ENCODE results near the gene CLK3. TPM values are rescaled to one million over a fixed set of nuclear protein-coding genes. Genes with fewer than 3 reads are reported as not detected.
"Not testable (repeated sequence)": the region's sequence is repeated elsewhere in the genome, so short reads cannot be mapped to it uniquely, and the experiment has no call there.

CLK3 gene
- total RNA-seq, 1 donor from 2014 or later: 122 TPM

DNA sequence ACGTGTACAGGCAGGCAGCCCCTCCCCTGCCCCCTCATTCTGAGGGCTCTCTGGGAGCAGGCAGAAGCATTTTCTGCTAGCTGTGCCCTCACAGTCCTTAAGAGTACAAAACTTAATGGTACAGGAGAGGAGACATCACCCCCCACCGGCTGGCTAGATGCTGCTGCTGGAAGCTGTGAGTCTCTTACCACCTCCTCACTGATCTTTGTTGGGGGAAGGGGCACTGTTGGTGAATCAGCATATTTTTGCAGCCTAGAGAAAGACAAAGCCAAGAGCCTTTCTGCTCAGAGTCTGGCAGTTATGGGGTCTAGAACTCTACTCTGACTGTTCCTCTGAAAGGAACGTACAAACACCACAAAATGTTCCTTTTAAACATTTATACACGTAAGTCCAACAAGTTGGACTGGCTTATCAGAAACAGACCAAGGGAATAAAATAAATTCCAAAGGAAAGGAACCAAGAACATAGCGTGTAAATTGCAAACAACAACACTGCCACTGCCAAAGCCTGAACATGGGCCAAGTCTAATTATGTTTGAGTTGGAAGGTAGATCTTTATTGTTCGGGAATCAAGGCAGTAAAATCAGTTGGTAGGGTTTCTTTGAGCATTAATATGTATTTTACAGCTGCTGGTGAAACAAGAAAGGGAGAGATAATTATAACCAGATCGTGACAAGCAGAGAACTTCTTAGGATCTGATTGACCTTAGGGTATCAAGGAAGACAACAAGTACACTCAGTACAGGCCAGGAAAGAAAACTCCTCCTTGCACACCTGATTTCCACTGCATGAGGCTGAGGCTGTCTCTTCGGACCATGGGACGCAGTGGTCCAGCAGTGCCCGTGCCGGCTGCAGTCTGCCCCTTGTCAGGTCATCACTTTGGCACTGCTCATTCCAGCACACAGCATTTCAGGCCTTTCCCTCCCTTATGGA lies 27.4 kb downstream of the CLK3 start:
- H3K27ac Mint-ChIP-seq: no peak overlapping the region
- no peaks in the 10 kb centered on the region for H3K9me3 Mint-ChIP-seq
- H3K36me3 Mint-ChIP-seq (ENCODE audit: low read depth): peaks cover 26% of the 10 kb centered on the region
- intact Hi-C loops (cut with micrococcal nuclease): no loop called here
- no peak for DNase-seq (ENCODE audit: low spot score)
- peaks cover 10% of the 10 kb centered on the region for H3K4me1 Mint-ChIP-seq (ENCODE audit: low read depth)
- H3K27me3 Mint-ChIP-seq (ENCODE audit: low read depth): no peaks in the 10 kb centered on the region
- no peak overlapping the region for H3K4me3 Mint-ChIP-seq (ENCODE audit: low read depth)

DNA sequence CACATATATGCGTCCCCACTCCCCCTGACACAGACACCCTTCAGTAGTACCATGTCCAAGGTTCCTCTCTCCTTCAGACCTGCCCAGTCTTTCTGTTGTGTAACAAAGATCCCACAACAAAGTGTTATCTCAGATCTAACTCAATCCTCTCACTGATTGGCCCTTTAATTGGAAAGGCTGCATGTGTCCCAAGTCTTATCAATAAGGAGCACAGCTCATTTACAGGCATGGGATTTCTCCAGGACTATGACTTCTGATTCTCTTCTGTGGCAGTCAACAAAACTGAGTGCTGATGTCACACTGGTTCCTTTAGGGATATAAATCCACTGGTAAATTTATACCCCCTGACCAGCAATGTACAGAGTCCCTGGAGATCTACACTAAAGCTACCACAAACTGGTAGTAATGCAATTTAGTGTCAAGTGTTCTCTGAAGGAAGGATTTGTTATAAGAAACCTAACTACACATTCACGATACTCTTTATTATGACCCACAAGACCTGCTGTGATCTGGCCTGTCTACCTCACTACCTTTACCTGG lies 28.1 kb downstream of the CLK3 start:
- Mint-ChIP-seq H3K36me3 (ENCODE audit: low read depth) (peaks cover 23% of the 10 kb centered on the region), H3K9me3 (no peaks in the 10 kb centered on the region), H3K27ac (no peak overlapping the region), H3K4me3 (ENCODE audit: low read depth) (no peak overlapping the region), H3K27me3 (ENCODE audit: low read depth) (no peaks in the 10 kb centered on the region), H3K4me1 (ENCODE audit: low read depth) (peaks cover 10% of the 10 kb centered on the region)
- no peak for DNase-seq (ENCODE audit: low spot score)
- intact Hi-C loops (cut with micrococcal nuclease): no loop called here

DNA sequence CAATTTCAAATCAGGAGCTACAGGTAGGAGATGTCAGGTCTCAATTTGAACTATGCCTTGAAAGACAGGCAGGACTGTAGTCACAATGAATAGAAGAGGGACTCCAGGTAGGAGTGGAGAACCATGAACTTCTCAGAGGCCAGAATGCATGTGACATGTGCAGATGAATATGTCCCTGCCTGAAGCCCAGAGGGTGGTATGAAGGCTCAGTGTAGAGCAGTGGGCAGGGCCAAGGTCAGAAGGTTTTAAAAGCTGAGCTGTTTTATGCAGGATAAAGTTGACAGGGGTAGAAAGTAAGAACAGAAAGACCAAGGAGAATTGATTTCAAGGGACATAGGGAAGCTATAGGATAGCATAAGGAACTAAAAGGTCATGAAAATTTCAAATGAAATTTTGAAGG lies 30.8 kb downstream of the CLK3 start:
- no peak for DNase-seq (ENCODE audit: low spot score)
- no peak overlapping the region for H3K27ac Mint-ChIP-seq
- H3K9me3 Mint-ChIP-seq: no peaks in the 10 kb centered on the region
- H3K4me3 Mint-ChIP-seq (ENCODE audit: low read depth): no peak overlapping the region
- H3K36me3 Mint-ChIP-seq (ENCODE audit: low read depth): peaks cover 11% of the 10 kb centered on the region
- H3K27me3 Mint-ChIP-seq (ENCODE audit: low read depth): no peaks in the 10 kb centered on the region
- H3K4me1 Mint-ChIP-seq (ENCODE audit: low read depth): peaks cover 7% of the 10 kb centered on the region
- intact Hi-C loops (cut with micrococcal nuclease): no loop called here

DNA sequence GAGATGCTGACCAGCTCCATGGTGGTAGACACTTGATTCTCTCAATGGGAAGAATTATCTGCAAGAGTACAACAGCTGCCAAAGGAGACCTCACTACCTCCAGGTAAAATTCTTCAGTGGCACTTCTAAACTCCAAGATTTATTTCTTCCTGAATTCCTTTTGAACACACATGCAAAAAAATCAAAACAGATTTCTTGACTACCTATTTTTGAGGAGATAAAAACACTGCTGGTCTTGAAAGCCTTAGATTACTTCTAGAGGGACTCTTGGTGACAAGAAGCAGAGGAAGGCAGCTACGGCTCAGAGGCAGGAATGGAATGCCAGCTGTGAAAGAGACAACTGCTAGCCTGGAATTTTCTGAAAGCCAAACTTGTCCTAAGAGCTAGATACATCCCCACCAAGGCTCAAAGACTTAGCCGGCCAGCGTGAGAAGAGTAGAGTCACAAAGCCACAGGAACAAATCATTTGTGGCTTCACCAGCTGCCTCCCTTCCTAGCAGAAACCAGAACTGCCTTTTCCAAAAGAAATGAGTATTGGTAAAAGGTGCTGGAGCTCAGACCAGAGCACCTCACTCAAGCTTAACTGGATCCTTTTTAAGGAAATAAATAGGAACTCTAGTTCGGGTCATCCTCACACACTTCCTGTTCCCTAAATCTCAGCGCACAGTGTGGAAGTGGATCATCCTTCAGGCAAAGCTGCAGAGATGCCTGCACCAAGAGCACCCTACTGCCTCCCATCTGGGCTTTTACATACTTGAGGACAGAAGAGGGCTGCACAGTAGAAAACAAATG lies 32.6 kb downstream of the CLK3 start:
- Mint-ChIP-seq H3K4me1 (ENCODE audit: low read depth) (no peaks in the 10 kb centered on the region), H3K9me3 (no peaks in the 10 kb centered on the region), H3K36me3 (ENCODE audit: low read depth) (peaks cover 13% of the 10 kb centered on the region), H3K27ac (no peak overlapping the region), H3K4me3 (ENCODE audit: low read depth) (no peak overlapping the region), H3K27me3 (ENCODE audit: low read depth) (no peaks in the 10 kb centered on the region)
- no peak for DNase-seq (ENCODE audit: low spot score)
- intact Hi-C loops (cut with micrococcal nuclease): no loop called here

DNA sequence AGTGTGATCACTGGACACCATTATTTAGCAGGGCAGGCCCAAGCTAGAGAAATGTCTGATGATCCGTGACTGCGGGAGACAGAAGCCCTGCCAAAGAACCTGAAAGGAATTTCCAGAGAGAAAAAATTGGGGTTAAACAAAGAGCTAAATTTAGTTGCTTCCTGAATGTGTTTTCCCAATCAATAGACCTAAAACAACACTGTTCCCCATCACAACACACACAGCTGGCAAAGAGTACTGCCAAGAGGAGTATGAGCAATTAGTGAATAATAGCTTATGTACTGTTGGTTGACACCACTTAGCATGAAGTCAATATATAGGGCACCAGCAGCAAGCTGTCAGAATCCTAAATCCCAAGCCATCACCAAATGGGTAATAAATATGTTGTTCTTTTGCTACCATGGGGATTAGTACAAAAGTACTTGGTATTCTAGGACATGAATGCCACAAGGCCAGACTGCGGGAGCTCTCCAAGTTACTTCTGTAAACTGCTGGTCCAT lies 35.7 kb downstream of the CLK3 start:
- H3K4me1 Mint-ChIP-seq (ENCODE audit: low read depth): peaks cover 15% of the 10 kb centered on the region
- intact Hi-C loops (cut with micrococcal nuclease): no loop called here
- H3K27me3 Mint-ChIP-seq (ENCODE audit: low read depth): no peaks in the 10 kb centered on the region
- no peak overlapping the region for H3K4me3 Mint-ChIP-seq (ENCODE audit: low read depth)
- no peak overlapping the region for H3K27ac Mint-ChIP-seq
- no peaks in the 10 kb centered on the region for H3K9me3 Mint-ChIP-seq
- DNase-seq (ENCODE audit: low spot score): no peak
- peaks cover 23% of the 10 kb centered on the region for H3K36me3 Mint-ChIP-seq (ENCODE audit: low read depth)

DNA sequence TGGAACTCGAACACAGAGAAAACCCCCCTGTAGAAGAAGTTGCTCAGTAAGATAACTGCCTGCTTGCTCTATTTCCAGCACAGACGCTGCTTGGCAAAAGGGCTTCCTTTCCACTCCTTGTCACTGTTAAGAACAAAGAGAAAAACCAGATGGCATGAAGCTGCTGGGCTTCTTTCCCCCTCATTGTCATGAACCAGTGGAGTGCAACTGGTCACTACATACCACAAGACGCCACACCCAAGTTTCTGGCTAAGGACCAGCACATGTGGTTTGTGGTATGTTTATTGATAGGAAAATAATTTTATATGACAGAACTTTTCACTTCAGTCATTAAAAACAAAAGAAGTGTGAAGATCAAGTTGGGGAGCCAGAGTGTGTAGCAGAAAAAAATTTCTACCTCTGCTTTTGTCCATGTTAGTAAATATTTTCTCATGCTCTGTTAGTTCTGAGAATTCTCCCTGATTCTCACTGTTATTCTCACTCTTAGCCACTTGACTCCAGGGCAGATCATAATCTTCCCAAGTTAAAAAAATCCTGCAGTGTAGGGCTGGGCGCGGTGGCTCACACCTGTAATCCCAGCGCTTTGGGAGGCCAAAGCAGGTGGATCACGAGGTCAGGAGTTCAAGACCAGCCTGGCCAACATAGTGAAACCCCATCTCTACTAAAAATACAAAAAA lies 37.9 kb downstream of the CLK3 start:
- no peak overlapping the region for H3K27ac Mint-ChIP-seq
- DNase-seq (ENCODE audit: low spot score): no peak

DNA sequence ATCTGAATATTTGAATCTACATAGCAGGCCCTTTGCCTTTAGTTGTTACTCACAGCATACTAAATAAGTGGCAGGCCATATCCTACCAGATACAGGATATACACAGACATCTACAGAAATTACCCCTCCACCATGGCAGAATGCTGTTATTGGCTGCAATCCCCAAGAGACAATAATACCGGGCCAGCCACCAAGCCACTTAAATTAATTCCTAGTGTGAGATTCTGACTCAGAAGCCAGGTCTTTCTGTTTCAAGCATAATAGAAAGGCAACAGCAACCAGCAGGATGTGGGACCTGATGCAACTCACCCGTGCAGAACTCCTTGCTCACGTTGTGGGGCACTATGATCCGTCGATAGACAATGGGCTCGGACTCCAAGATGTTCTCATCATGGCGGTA lies 39.8 kb downstream of the CLK3 start:
- no peak for DNase-seq (ENCODE audit: low spot score)
- H3K27me3 Mint-ChIP-seq (ENCODE audit: low read depth): no peaks in the 10 kb centered on the region
- H3K9me3 Mint-ChIP-seq: no peaks in the 10 kb centered on the region
- peaks cover 20% of the 10 kb centered on the region for H3K36me3 Mint-ChIP-seq (ENCODE audit: low read depth)
- intact Hi-C loops (cut with micrococcal nuclease): loop anchor here (5.0 kb wide), 1 partner anchor 42 kb away; the partner anchor contains the start of gene EDC3
- H3K27ac Mint-ChIP-seq: peak overlapping the region; percentile 63
- no peak overlapping the region for H3K4me3 Mint-ChIP-seq (ENCODE audit: low read depth)
- H3K4me1 Mint-ChIP-seq (ENCODE audit: low read depth): peaks cover 35% of the 10 kb centered on the region

More for the DNA sequence above, 37.9 kb downstream of the CLK3 start:
- no peak overlapping the region for H3K4me3 Mint-ChIP-seq (ENCODE audit: low read depth)
- H3K27me3 Mint-ChIP-seq (ENCODE audit: low read depth): no peaks in the 10 kb centered on the region
- intact Hi-C loops (cut with micrococcal nuclease): no loop called here
- H3K36me3 Mint-ChIP-seq (ENCODE audit: low read depth): peaks cover 22% of the 10 kb centered on the region
- H3K9me3 Mint-ChIP-seq: no peaks in the 10 kb centered on the region
- peaks cover 35% of the 10 kb centered on the region for H3K4me1 Mint-ChIP-seq (ENCODE audit: low read depth)

DNA sequence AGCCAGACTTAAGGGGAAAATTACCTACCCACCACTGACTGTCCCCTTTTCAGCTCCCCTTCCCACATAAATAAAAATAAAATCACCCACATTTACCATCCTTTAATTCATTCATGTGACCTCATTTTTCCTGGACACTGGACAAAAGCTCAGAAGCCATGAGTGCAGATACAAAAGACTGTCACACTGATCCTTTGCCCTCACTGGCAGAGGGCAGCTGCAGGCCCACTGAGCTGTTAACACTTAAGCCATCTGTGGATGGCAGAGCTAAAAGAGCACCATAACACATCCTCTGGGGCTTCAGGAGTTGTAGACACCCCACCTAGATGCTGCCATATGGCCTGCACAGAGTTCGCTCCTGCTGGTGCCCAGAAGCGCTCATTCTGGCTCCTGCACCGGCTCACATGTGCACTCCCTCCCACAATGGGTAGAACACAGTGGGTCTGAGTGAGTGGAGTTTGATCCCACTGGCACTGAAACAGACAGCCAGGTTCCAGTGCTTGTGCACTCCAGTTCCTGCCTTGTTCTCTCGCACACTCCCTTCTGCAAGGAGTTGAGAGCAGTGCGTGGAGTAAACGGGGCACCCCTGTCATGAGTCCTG lies 41.4 kb downstream of the CLK3 start:
- intact Hi-C loops (cut with micrococcal nuclease): loop anchor here (5.0 kb wide), 1 partner anchor 40 kb away; the partner anchor contains the start of gene EDC3
- no peaks in the 10 kb centered on the region for H3K27me3 Mint-ChIP-seq (ENCODE audit: low read depth)
- DNase-seq (ENCODE audit: low spot score): no peak
- H3K9me3 Mint-ChIP-seq: no peaks in the 10 kb centered on the region
- peaks cover 16% of the 10 kb centered on the region for H3K36me3 Mint-ChIP-seq (ENCODE audit: low read depth)
- no peak overlapping the region for H3K4me3 Mint-ChIP-seq (ENCODE audit: low read depth)
- H3K27ac Mint-ChIP-seq: peak overlapping the region; percentile 47
- peaks cover 35% of the 10 kb centered on the region for H3K4me1 Mint-ChIP-seq (ENCODE audit: low read depth)

DNA sequence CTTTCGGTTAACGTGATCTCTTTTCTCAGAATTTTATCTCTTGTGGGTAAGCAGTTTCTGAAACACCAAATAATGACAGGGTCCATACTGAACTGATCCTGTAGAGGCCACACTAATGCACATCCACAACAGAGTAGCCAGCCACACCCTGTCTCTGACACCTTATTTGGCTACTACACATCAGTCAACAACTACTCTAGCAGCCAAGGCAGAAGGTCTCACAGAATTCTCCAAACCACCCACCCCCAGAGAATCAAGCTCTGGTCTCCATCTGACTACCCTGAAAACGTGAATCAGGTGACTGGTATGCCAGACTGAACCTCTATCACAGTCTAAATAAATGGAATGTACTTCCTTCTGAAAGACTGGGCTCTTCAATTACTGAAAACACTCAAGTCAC lies 42.2 kb downstream of the CLK3 start:
- peaks cover 35% of the 10 kb centered on the region for H3K4me1 Mint-ChIP-seq (ENCODE audit: low read depth)
- H3K9me3 Mint-ChIP-seq: no peaks in the 10 kb centered on the region
- H3K27ac Mint-ChIP-seq: peak overlapping the region; percentile 47
- no peak for DNase-seq (ENCODE audit: low spot score)
- intact Hi-C loops (cut with micrococcal nuclease): loop anchor here (5.0 kb wide), 1 partner anchor 39 kb away; the partner anchor contains the start of gene EDC3
- peaks cover 16% of the 10 kb centered on the region for H3K36me3 Mint-ChIP-seq (ENCODE audit: low read depth)
- no peak overlapping the region for H3K4me3 Mint-ChIP-seq (ENCODE audit: low read depth)
- no peaks in the 10 kb centered on the region for H3K27me3 Mint-ChIP-seq (ENCODE audit: low read depth)

DNA sequence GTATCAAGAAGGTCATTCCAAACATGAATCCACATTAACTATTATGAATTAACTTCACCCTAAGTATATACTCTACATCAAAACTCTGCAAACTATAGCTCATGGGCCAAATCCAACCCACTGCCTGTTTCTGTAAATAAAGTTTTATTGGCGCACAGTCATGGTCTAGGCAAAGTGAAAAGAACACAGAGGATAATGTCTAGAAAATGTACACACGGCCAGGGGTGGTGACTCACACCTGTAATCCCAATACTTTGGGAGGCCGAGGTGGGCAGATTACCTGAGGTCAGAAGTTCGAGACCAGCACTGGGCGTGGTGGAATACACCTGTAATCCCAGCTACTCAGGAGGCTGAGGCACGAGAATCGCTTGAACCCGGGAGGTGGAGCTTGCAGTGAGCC lies 45.6 kb downstream of the CLK3 start:
- H3K4me1 Mint-ChIP-seq (ENCODE audit: low read depth): peaks cover 20% of the 10 kb centered on the region
- H3K36me3 Mint-ChIP-seq (ENCODE audit: low read depth); DNase-seq (ENCODE audit: low spot score); H3K27me3 Mint-ChIP-seq (ENCODE audit: low read depth); H3K27ac Mint-ChIP-seq; H3K9me3 Mint-ChIP-seq; H3K4me3 Mint-ChIP-seq (ENCODE audit: low read depth); intact Hi-C loops (cut with micrococcal nuclease): not testable (repeated sequence)

DNA sequence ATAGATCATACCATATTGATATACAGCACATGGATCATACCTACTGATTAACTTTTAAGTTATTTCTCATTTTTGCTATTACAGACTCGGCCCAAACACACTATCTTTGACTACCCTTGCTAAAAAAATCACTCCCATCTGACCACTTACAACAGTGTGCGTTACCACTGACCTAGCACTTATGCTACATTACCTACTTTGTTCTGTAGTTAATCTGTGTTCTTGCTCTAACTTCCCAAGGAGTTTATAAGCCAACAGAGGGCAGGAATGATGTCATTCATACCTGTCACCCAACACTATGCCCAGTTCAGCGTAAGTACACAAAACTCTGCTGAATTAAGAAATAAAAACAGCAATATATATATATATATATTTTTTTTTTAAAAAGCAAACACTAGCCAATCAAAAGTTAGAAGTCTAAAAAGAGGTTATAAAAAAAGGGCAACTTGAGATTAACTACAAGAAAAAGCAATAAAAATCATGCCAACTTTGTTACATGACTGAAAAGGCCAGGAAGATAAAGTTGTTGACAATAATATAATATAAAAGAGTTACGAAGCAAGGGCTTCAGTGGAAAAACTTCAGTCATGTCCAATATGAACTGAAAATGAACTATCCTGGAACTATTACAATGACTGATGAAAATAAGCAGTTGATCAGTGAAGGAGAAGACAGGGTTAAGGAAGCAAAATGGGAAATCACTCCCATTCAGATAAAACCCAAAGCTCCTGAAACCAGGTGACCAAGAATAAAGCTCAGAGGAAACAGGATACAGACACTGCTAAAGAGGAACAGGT lies 46.6 kb downstream of the CLK3 start:
- Mint-ChIP-seq H3K27me3 (ENCODE audit: low read depth) (no peaks in the 10 kb centered on the region), H3K36me3 (ENCODE audit: low read depth) (peaks cover 8% of the 10 kb centered on the region), H3K4me1 (ENCODE audit: low read depth) (peaks cover 11% of the 10 kb centered on the region), H3K9me3 (no peaks in the 10 kb centered on the region), H3K4me3 (ENCODE audit: low read depth) (no peak overlapping the region), H3K27ac (no peak overlapping the region)
- intact Hi-C loops (cut with micrococcal nuclease): no loop called here
- no peak for DNase-seq (ENCODE audit: low spot score)
